Activated CD4-positive, alpha-beta T cell treated with anti-CD3 and anti-CD28 coated beads, Interleukin-2, amount 50 U/mL, for 4 hours (primary cell): ENCODE results near the gene MBOAT7.
A peak's percentile ranks its signal among the peaks of the same experiment; 100 is the strongest.
"Not testable (repeated sequence)": the region's sequence is repeated elsewhere in the genome, so short reads cannot be mapped to it uniquely, and the experiment has no call there.

Source experiments
- DNase-seq, 2 experiments: peaks; one replicate each; pipeline ENCODE4 v3.0.0-alpha.2; 2020

Gene MBOAT7

GRCh38 chr19:54209058-54209810 is 19.9 kb upstream of the MBOAT7 start:
- no peak for DNase-seq

- DNase-seq: no peak
These were observed 19.3 kb upstream of the MBOAT7 start for GRCh38 chr19:54208784-54209057.

- peak in 1 of 2 experiments; percentile 25 for DNase-seq
These were observed 18.8 kb upstream of the MBOAT7 start for GRCh38 chr19:54207983-54208783.

GRCh38 chr19:54207676-54207982 is 18.2 kb upstream of the MBOAT7 start:
- DNase-seq: no peak

- DNase-seq: not testable (repeated sequence)
These were observed 17.8 kb upstream of the MBOAT7 start for GRCh38 chr19:54207193-54207592.

- no peak for DNase-seq
These were observed 17.4 kb upstream of the MBOAT7 start for GRCh38 chr19:54206831-54207177.

- DNase-seq: no peak
These were observed 16.9 kb upstream of the MBOAT7 start for GRCh38 chr19:54206030-54206830.

- no peak for DNase-seq
These were observed 15.5 kb upstream of the MBOAT7 start for GRCh38 chr19:54204767-54205468.

- no peak for DNase-seq
These were observed 13.8 kb upstream of the MBOAT7 start for GRCh38 chr19:54203151-54203611.

- no peak for DNase-seq
These were observed 12.6 kb upstream of the MBOAT7 start for GRCh38 chr19:54201980-54202379.

GRCh38 chr19:54201172-54201701 is 11.9 kb upstream of the MBOAT7 start:
- no peak for DNase-seq

GRCh38 chr19:54199401-54199800 is 10.0 kb upstream of the MBOAT7 start:
- no peak for DNase-seq

GRCh38 chr19:54197121-54197520 is 7.7 kb upstream of the MBOAT7 start:
- no peak for DNase-seq

GRCh38 chr19:54196536-54196935 is 7.2 kb upstream of the MBOAT7 start:
- DNase-seq: no peak

- DNase-seq: not testable (repeated sequence)
These were observed 5.1 kb upstream of the MBOAT7 start for GRCh38 chr19:54194463-54194862.

GRCh38 chr19:54193011-54193410 is 3.6 kb upstream of the MBOAT7 start:
- DNase-seq: no peak

GRCh38 chr19:54191811-54192453 is 2.6 kb upstream of the MBOAT7 start:
- DNase-seq: no peak

GRCh38 chr19:54191011-54191810 is 1.8 kb upstream of the MBOAT7 start, which contains the start of gene TSEN34:
Gene TSEN34, plus strand, starts transcription at chr19:54191308. Its CDS starts 57 bp downstream, at chr19:54191365.
- no peak for DNase-seq

- peak; percentile 100 for DNase-seq
These were observed 1.2 kb upstream of the MBOAT7 start for GRCh38 chr19:54190503-54191010.

GRCh38 chr19:54189735-54190502 is 539 bp upstream of the MBOAT7 start:
- DNase-seq: peak; percentile 100
